ENCODE measurements around the gene PRX.
"Not testable (repeated sequence)": the region's sequence is repeated elsewhere in the genome, so short reads cannot be mapped to it uniquely, and the experiment has no call there.

Gene PRX

GRCh38 chr19:40376286-40376862 is 36.8 kb downstream of the PRX start:
- H3K36me3 ChIP-seq (ENCODE audit: control insufficient read depth in 2 of 2, insufficient read depth in 2 of 2, low read length in 2 of 2), result peaks cover 23 to 24% of the 10 kb centered on the region in 2 donors

GRCh38 chr19:40374084-40374483 is 39.1 kb downstream of the PRX start:
- no peaks in the 10 kb centered on the region for H3K27me3 ChIP-seq (ENCODE audit: control insufficient read depth in 2 of 2, insufficient read depth in 2 of 2, low read length in 2 of 2)
- H3K27ac ChIP-seq (ENCODE audit: low read depth in 2 of 2, low read length in 2 of 2), result no peak overlapping the region
- no peak overlapping the region for H3K4me3 ChIP-seq (ENCODE audit: low read length in 2 of 2)
- H3K36me3 ChIP-seq (ENCODE audit: control insufficient read depth in 2 of 2, insufficient read depth in 2 of 2, low read length in 2 of 2), result peaks cover 32 to 36% of the 10 kb centered on the region in 2 donors
- no peaks in the 10 kb centered on the region for H3K9me3 ChIP-seq (ENCODE audit: control insufficient read depth in 2 of 2, low read length in 2 of 2)
- H3K4me1 ChIP-seq (ENCODE audit: control insufficient read depth in 2 of 2, insufficient read depth in 2 of 2, low read length in 2 of 2), result no peaks in the 10 kb centered on the region
- H3K9ac ChIP-seq (ENCODE audit: low read depth in 1 of 2, low read length in 2 of 2), result no peak overlapping the region

More at GRCh38 chr19:40376286-40376862, 36.8 kb downstream of the PRX start:
- no peak overlapping the region for H3K9ac ChIP-seq (ENCODE audit: low read depth in 1 of 2, low read length in 2 of 2)
- no peak overlapping the region for H3K27ac ChIP-seq (ENCODE audit: low read depth in 2 of 2, low read length in 2 of 2)
- no peak overlapping the region for H3K4me3 ChIP-seq (ENCODE audit: low read length in 2 of 2)
- H3K27me3 ChIP-seq (ENCODE audit: control insufficient read depth in 2 of 2, insufficient read depth in 2 of 2, low read length in 2 of 2), result no peaks in the 10 kb centered on the region
- H3K9me3 ChIP-seq (ENCODE audit: control insufficient read depth in 2 of 2, low read length in 2 of 2), result no peaks in the 10 kb centered on the region
- no peaks in the 10 kb centered on the region for H3K4me1 ChIP-seq (ENCODE audit: control insufficient read depth in 2 of 2, insufficient read depth in 2 of 2, low read length in 2 of 2)

GRCh38 chr19:40371802-40372122 is 41.4 kb downstream of the PRX start:
- no peak overlapping the region for H3K4me3 ChIP-seq (ENCODE audit: low read length in 2 of 2)
- H3K9me3 ChIP-seq (ENCODE audit: control insufficient read depth in 2 of 2, low read length in 2 of 2), result no peaks in the 10 kb centered on the region
- H3K4me1 ChIP-seq (ENCODE audit: control insufficient read depth in 2 of 2, insufficient read depth in 2 of 2, low read length in 2 of 2), result no peaks in the 10 kb centered on the region
- H3K36me3 ChIP-seq (ENCODE audit: control insufficient read depth in 2 of 2, insufficient read depth in 2 of 2, low read length in 2 of 2), result peaks cover 32 to 40% of the 10 kb centered on the region in 2 donors
- H3K9ac ChIP-seq (ENCODE audit: low read depth in 1 of 2, low read length in 2 of 2), result no peak overlapping the region
- no peaks in the 10 kb centered on the region for H3K27me3 ChIP-seq (ENCODE audit: control insufficient read depth in 2 of 2, insufficient read depth in 2 of 2, low read length in 2 of 2)
- no peak overlapping the region for H3K27ac ChIP-seq (ENCODE audit: low read depth in 2 of 2, low read length in 2 of 2)

GRCh38 chr19:40370997-40371801 is 42.0 kb downstream of the PRX start:
- Histone ChIP-seq H3K9me3 (ENCODE audit: control insufficient read depth in 2 of 2, low read length in 2 of 2) (no peaks in the 10 kb centered on the region), H3K36me3 (ENCODE audit: control insufficient read depth in 2 of 2, insufficient read depth in 2 of 2, low read length in 2 of 2) (peaks cover 35% of the 10 kb centered on the region in 2 donors), H3K4me3 (ENCODE audit: low read length in 2 of 2) (no peak overlapping the region), H3K4me1 (ENCODE audit: control insufficient read depth in 2 of 2, insufficient read depth in 2 of 2, low read length in 2 of 2) (no peaks in the 10 kb centered on the region), H3K27ac (ENCODE audit: low read depth in 2 of 2, low read length in 2 of 2) (no peak overlapping the region), H3K9ac (ENCODE audit: low read depth in 1 of 2, low read length in 2 of 2) (no peak overlapping the region), H3K27me3 (ENCODE audit: control insufficient read depth in 2 of 2, insufficient read depth in 2 of 2, low read length in 2 of 2) (no peaks in the 10 kb centered on the region)

DNA sequence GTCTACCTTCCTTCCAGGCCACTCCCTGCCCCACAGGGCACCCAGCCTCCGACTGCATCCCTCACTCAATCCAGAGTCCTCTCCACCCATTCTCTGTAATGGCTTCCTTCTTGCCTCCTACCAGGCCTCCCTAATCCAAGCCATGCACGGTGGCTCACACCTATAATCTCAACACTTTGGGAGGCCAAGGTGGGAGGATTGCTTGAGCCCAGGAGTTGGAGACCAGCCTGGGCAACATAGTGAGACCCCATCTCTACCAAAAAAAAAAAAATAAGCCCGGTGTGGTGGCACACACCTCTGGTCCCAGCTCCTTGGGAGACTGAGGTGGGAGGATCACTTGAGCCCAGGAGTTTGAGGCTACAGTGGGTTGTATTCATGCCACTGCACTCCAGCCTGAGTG is 42.9 kb downstream of the PRX start:
- H3K4me3 ChIP-seq (ENCODE audit: low read length in 2 of 2); H3K4me1 ChIP-seq (ENCODE audit: control insufficient read depth in 2 of 2, insufficient read depth in 2 of 2, low read length in 2 of 2); H3K9ac ChIP-seq (ENCODE audit: low read depth in 1 of 2, low read length in 2 of 2); H3K9me3 ChIP-seq (ENCODE audit: control insufficient read depth in 2 of 2, low read length in 2 of 2); H3K27me3 ChIP-seq (ENCODE audit: control insufficient read depth in 2 of 2, insufficient read depth in 2 of 2, low read length in 2 of 2); H3K27ac ChIP-seq (ENCODE audit: low read depth in 2 of 2, low read length in 2 of 2): not testable (repeated sequence)
- peaks cover 35% of the 10 kb centered on the region in 2 donors for H3K36me3 ChIP-seq (ENCODE audit: control insufficient read depth in 2 of 2, insufficient read depth in 2 of 2, low read length in 2 of 2)

GRCh38 chr19:40369797-40370196 is 43.4 kb downstream of the PRX start:
- Histone ChIP-seq H3K4me1 (ENCODE audit: control insufficient read depth in 2 of 2, insufficient read depth in 2 of 2, low read length in 2 of 2) (no peaks in the 10 kb centered on the region), H3K36me3 (ENCODE audit: control insufficient read depth in 2 of 2, insufficient read depth in 2 of 2, low read length in 2 of 2) (peaks cover 35% of the 10 kb centered on the region in 2 donors), H3K9me3 (ENCODE audit: control insufficient read depth in 2 of 2, low read length in 2 of 2) (no peaks in the 10 kb centered on the region), H3K4me3 (ENCODE audit: low read length in 2 of 2) (no peak overlapping the region), H3K27ac (ENCODE audit: low read depth in 2 of 2, low read length in 2 of 2) (no peak overlapping the region), H3K27me3 (ENCODE audit: control insufficient read depth in 2 of 2, insufficient read depth in 2 of 2, low read length in 2 of 2) (no peaks in the 10 kb centered on the region), H3K9ac (ENCODE audit: low read depth in 1 of 2, low read length in 2 of 2) (no peak overlapping the region)

DNA sequence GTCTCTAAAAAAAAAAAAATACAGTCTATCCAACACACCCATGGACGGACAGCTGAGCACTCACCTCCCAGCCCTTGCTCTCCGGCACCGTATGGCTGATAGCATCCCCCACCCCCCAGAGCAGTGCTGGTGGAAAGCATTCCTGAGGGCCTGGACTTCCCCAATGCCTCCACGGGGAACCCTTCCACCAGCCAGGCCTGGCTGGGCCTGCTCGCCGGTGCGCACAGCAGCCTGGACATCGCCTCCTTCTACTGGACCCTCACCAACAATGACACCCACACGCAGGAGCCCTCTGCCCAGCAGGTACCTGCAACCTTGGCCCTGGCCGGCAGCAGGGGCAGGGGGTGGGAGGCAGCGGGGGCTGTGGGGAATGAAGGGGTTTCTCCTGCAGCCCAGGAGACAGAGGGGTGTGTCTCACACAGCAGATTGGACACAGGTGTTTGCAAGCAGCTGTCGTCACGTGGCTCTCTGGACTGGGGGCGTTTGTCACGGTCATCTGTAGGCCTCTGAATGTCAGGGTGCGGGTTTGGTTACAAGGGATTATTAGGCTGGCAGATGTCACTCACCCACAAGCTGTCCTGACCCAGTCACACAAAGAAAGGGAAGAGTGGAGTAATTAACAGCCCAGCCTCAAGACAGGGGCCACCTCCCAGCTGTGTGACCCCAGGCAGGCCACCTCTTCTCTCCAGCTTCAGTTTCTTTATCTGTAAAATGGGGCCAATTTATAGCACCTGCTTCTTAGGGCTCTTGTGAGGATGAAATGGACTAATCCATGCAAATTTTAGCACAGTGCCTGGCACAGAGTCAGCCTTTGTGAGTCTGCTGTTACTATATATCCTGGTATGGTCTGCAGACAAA is 45.4 kb downstream of the PRX start:
- Histone ChIP-seq H3K4me1 (ENCODE audit: control insufficient read depth in 2 of 2, insufficient read depth in 2 of 2, low read length in 2 of 2) (no peaks in the 10 kb centered on the region), H3K4me3 (ENCODE audit: low read length in 2 of 2) (no peak overlapping the region), H3K9me3 (ENCODE audit: control insufficient read depth in 2 of 2, low read length in 2 of 2) (no peaks in the 10 kb centered on the region), H3K27ac (ENCODE audit: low read depth in 2 of 2, low read length in 2 of 2) (no peak overlapping the region), H3K27me3 (ENCODE audit: control insufficient read depth in 2 of 2, insufficient read depth in 2 of 2, low read length in 2 of 2) (no peaks in the 10 kb centered on the region), H3K36me3 (ENCODE audit: control insufficient read depth in 2 of 2, insufficient read depth in 2 of 2, low read length in 2 of 2) (peaks cover 25 to 28% of the 10 kb centered on the region in 2 donors), H3K9ac (ENCODE audit: low read depth in 1 of 2, low read length in 2 of 2) (no peak overlapping the region)

- Histone ChIP-seq H3K4me3 (ENCODE audit: low read length in 2 of 2) (no peak overlapping the region), H3K36me3 (ENCODE audit: control insufficient read depth in 2 of 2, insufficient read depth in 2 of 2, low read length in 2 of 2) (peaks cover 22 to 26% of the 10 kb centered on the region in 2 donors)
Measured at GRCh38 chr19:40366697-40367561, 46.2 kb downstream of the PRX start.

GRCh38 chr19:40365613-40366401 is 47.4 kb downstream of the PRX start:
- H3K27ac ChIP-seq (ENCODE audit: low read depth in 2 of 2, low read length in 2 of 2), result no peak overlapping the region
- peaks cover 15 to 16% of the 10 kb centered on the region in 2 donors for H3K36me3 ChIP-seq (ENCODE audit: control insufficient read depth in 2 of 2, insufficient read depth in 2 of 2, low read length in 2 of 2)
- peak overlapping the region; percentile 2 to 16 for H3K4me3 ChIP-seq (ENCODE audit: low read length in 2 of 2)
- peak overlapping the region in 1 of 2 donors; percentile 38 for H3K9ac ChIP-seq (ENCODE audit: low read depth in 1 of 2, low read length in 2 of 2)
- H3K9me3 ChIP-seq (ENCODE audit: control insufficient read depth in 2 of 2, low read length in 2 of 2), result no peaks in the 10 kb centered on the region
- H3K27me3 ChIP-seq (ENCODE audit: control insufficient read depth in 2 of 2, insufficient read depth in 2 of 2, low read length in 2 of 2), result no peaks in the 10 kb centered on the region
- no peaks in the 10 kb centered on the region for H3K4me1 ChIP-seq (ENCODE audit: control insufficient read depth in 2 of 2, insufficient read depth in 2 of 2, low read length in 2 of 2)

More at GRCh38 chr19:40366697-40367561, 46.2 kb downstream of the PRX start:
- Histone ChIP-seq H3K4me1 (ENCODE audit: control insufficient read depth in 2 of 2, insufficient read depth in 2 of 2, low read length in 2 of 2) (no peaks in the 10 kb centered on the region), H3K27ac (ENCODE audit: low read depth in 2 of 2, low read length in 2 of 2) (no peak overlapping the region), H3K9me3 (ENCODE audit: control insufficient read depth in 2 of 2, low read length in 2 of 2) (no peaks in the 10 kb centered on the region), H3K9ac (ENCODE audit: low read depth in 1 of 2, low read length in 2 of 2) (no peak overlapping the region), H3K27me3 (ENCODE audit: control insufficient read depth in 2 of 2, insufficient read depth in 2 of 2, low read length in 2 of 2) (no peaks in the 10 kb centered on the region)

Measured in mucosa of rectum (tissue), 2 donors.